ENCODE results near the gene CDK19. TPM values are rescaled to one million over a fixed set of nuclear protein-coding genes. Genes with fewer than 3 reads are reported as not detected.

Gene CDK19
- polyA plus RNA-seq, 1 donor (not counting 4 experiments of a cell fraction or from before 2014, with no cell fraction given): 6.4 TPM

- Histone ChIP-seq H3K27me3 (ENCODE audit: control insufficient read depth, extremely low read depth, insufficient read depth, low read length) (no peaks in the 10 kb centered on the region), H3K9ac (ENCODE audit: control insufficient read depth, extremely low read depth, insufficient read depth, low read length) (no peak overlapping the region), H3K4me1 (ENCODE audit: control insufficient read depth, extremely low read depth, insufficient read depth, low read length) (peaks cover 4% of the 10 kb centered on the region), H2AFZ (ENCODE audit: control insufficient read depth, low read length) (no peak overlapping the region), H3K9me1 (ENCODE audit: control insufficient read depth, extremely low read depth, insufficient read depth, low read length) (no peaks in the 10 kb centered on the region), H3K79me2 (ENCODE audit: control insufficient read depth, insufficient read depth, low read length) (no peaks in the 10 kb centered on the region), H3K4me2 (ENCODE audit: control insufficient read depth, extremely low read depth, insufficient read depth, low read depth, low read length) (no peak overlapping the region), H3K4me3 (ENCODE audit: control insufficient read depth in 2 of 3, extremely low read depth in 1 of 3, insufficient read depth in 2 of 3, low read depth in 1 of 3, low read length in 3 of 3) (no peak overlapping the region), H3K9me3 (ENCODE audit: control insufficient read depth, low read depth, low read length) (no peaks in the 10 kb centered on the region), H3K27ac (ENCODE audit: control insufficient read depth, insufficient read depth, low read length) (no peak overlapping the region), H3K36me3 (ENCODE audit: control insufficient read depth in 2 of 2, extremely low read depth in 1 of 2, insufficient read depth in 2 of 2, low read length in 2 of 2) (no peaks in the 10 kb centered on the region), H4K20me1 (ENCODE audit: control insufficient read depth, extremely low read depth, insufficient read depth, low read length) (no peaks in the 10 kb centered on the region)
- dilution Hi-C loops (cut with MboI; ENCODE audit: extremely low pct_ligation_motif_present, low sequenced_read_pairs): no loop called here
- no peak for DNase-seq (ENCODE audit: low read depth, low spot score)
- FAIRE-seq: no peak
- TF ChIP-seq EZH2 (IDR thresholded peaks at IDR 0.05; ENCODE audit: low read length) (no peak), CTCF (optimal IDR thresholded peaks at IDR 0.05 in 1 of 3, IDR thresholded peaks at IDR 0.05 in 1 of 3, conservative IDR thresholded peaks at IDR 0.05 in 1 of 3; ENCODE audit: extremely low read depth in 1 of 3, insufficient read depth in 2 of 3, low read length in 3 of 3) (no peak)
These were observed 165.6 kb downstream of the CDK19 start for GRCh38 chr6:110649704-110650103.

- Histone ChIP-seq H3K27me3 (ENCODE audit: control insufficient read depth, extremely low read depth, insufficient read depth, low read length) (no peaks in the 10 kb centered on the region), H3K4me2 (ENCODE audit: control insufficient read depth, extremely low read depth, insufficient read depth, low read depth, low read length) (no peak overlapping the region), H3K4me3 (ENCODE audit: control insufficient read depth in 2 of 3, extremely low read depth in 1 of 3, insufficient read depth in 2 of 3, low read depth in 1 of 3, low read length in 3 of 3) (no peak overlapping the region), H3K4me1 (ENCODE audit: control insufficient read depth, extremely low read depth, insufficient read depth, low read length) (no peaks in the 10 kb centered on the region), H2AFZ (ENCODE audit: control insufficient read depth, low read length) (no peak overlapping the region), H3K36me3 (ENCODE audit: control insufficient read depth in 2 of 2, extremely low read depth in 1 of 2, insufficient read depth in 2 of 2, low read length in 2 of 2) (no peaks in the 10 kb centered on the region), H3K9me3 (ENCODE audit: control insufficient read depth, low read depth, low read length) (no peaks in the 10 kb centered on the region), H3K79me2 (ENCODE audit: control insufficient read depth, insufficient read depth, low read length) (no peaks in the 10 kb centered on the region), H4K20me1 (ENCODE audit: control insufficient read depth, extremely low read depth, insufficient read depth, low read length) (no peaks in the 10 kb centered on the region), H3K27ac (ENCODE audit: control insufficient read depth, insufficient read depth, low read length) (no peak overlapping the region), H3K9me1 (ENCODE audit: control insufficient read depth, extremely low read depth, insufficient read depth, low read length) (no peaks in the 10 kb centered on the region), H3K9ac (ENCODE audit: control insufficient read depth, extremely low read depth, insufficient read depth, low read length) (no peak overlapping the region)
- TF ChIP-seq CTCF (optimal IDR thresholded peaks at IDR 0.05 in 1 of 3, IDR thresholded peaks at IDR 0.05 in 1 of 3, conservative IDR thresholded peaks at IDR 0.05 in 1 of 3; ENCODE audit: extremely low read depth in 1 of 3, insufficient read depth in 2 of 3, low read length in 3 of 3) (peak; percentile 33 to 40 (median 37)), EZH2 (IDR thresholded peaks at IDR 0.05; ENCODE audit: low read length) (no peak)
- dilution Hi-C loops (cut with MboI; ENCODE audit: extremely low pct_ligation_motif_present, low sequenced_read_pairs): no loop called here
- DNase-seq (ENCODE audit: low read depth, low spot score) (no peak), FAIRE-seq (no peak)
These were observed 168.0 kb downstream of the CDK19 start for GRCh38 chr6:110646951-110647910.
